Activated CD4-positive, alpha-beta T cell treated with anti-CD3 and anti-CD28 coated beads, Interleukin-2, amount 50 U/mL, for 24 hours (primary cell): Measurements from ENCODE around the gene MPPED1.

Experiments used
- DNase-seq, 2 donors: peaks; one replicate each; pipeline ENCODE4 v3.0.0-alpha.2; 2020; ENCODE audit warnings: low read depth in 1 of 2, low spot score in 1 of 2

MPPED1 gene

DNA sequence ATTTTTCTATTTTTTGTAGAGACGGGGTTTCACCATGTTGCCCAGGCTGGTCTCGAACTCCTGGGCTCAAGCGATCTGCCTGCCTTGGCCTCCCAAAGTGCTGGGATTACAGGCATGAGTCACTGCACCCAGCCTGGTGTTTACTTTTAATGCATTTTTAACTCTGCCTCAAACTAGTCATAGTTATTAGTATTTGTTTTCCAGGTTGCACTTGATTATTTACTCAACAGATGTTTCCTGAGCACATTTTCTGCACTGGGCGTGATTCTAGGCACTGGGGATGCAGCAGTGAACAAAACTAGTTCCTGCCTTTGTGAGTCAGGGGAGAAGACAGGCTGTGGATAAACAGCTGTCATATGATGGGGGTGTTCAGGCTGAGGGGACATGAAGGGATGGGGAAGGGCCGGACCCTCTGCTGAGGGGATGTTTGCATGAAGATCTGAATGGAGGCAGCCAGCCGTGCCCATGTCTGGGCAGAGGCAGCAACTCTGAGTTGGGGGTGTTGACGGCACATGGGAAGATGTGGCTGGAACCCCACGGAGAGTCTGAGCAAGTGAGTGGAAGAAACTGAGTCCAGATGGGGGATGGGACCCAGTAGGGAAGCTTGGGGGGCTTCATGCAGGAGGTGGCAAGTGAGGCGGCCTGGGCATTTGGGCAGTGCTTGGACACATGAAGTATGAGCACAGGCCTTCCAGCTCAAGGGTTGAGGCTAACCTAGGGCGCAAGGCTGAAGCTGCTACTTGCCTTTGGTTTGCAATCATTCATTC lies 34.4 kb downstream of the MPPED1 start:
- DNase-seq: no peak

- DNase-seq: no peak
Observed at GRCh38 chr22:43446916-43447315, 35.1 kb downstream of the MPPED1 start.

DNA sequence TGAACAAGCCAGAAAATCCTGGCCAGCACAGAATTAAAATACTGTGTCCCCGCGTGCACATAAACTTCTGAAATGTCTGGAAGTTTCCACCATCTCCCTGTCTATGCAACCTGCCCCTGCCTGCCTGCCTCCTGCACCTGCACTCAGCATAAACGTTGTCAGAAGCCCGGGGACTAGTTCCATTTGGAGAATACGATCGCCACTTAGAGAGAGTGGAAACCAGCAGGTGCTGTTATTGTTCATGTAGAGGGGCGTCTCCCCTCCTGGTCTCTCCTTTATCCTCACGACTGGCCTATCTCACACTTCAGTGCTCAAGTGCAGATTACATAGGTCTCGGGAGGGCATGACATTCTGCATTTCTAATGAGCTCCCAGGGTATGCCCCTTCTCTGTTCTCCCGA lies 35.6 kb downstream of the MPPED1 start:
- DNase-seq: no peak

DNA sequence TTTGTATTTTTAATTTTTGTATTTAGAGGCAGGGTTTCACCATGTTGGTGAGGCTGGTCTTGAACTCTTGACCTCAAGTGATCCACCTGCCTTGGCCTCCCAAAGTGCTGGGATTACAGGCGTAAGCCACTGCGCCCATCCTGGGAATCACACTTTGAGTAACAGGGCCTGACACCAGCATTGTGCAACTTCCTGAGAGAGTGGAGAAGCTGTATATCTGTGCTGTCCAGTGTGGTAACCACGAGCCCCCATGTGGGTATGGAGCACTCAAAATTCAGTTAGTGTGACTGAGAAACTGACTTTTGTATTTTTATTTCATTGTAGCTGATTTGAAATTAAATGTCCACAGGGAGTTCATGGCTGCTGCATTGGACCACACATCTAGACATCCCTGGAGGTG lies 36.2 kb downstream of the MPPED1 start:
- no peak for DNase-seq

GRCh38 chr22:43449205-43449830 lies 37.5 kb downstream of the MPPED1 start:
- DNase-seq: no peak

DNA sequence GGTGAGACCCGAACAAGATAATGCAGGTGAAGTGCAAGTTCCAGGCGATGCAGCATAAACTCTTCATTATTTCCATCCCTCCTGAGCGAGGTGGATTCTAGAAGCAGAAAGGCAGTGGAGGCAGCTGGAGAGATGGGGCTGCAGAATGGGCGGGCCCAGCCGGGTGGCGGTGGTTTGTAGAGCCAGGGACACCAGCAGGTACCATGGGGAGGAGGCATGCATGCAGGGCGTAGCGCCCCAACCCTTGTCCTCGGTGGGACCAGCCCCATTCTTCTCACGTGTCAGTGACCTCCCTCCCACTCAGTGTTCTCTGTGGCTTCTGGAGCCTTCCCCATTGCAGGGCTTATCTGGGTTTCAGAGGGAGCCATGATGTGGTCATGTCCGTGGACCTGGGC lies 38.0 kb downstream of the MPPED1 start:
- no peak for DNase-seq

DNA sequence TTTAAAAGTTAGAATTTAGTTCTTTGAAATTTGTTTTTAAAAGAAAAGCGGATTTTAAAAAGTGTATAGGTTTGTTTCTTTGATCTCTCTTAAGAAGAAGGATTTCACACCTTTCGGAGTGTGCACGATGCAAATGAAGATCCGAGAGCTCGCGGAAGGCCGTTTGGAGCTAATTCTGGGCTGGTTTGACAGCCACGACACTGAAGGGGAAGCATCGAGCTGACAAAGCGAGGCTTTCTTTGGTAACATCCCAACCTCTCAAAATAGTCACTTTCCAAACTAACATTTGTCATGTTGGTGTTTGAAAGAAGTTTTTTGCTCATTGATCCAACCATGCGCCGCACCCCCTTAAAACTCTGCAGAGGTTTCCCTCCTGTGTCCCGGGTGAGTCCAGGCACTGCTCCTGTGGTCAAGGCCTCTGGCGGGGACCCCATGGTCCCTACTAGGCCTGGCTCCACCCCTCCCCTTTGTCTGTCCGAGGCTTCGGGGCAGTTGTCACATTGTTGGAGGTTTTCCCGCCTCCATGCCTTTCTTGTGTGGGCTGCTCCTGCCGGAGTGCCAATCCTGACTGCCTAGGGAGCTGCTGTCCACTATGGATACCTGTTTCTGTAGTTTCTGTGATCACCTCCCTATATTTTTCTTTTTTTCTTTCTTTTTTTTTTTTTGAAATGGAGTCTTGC lies 39.7 kb downstream of the MPPED1 start:
- DNase-seq: no peak

DNA sequence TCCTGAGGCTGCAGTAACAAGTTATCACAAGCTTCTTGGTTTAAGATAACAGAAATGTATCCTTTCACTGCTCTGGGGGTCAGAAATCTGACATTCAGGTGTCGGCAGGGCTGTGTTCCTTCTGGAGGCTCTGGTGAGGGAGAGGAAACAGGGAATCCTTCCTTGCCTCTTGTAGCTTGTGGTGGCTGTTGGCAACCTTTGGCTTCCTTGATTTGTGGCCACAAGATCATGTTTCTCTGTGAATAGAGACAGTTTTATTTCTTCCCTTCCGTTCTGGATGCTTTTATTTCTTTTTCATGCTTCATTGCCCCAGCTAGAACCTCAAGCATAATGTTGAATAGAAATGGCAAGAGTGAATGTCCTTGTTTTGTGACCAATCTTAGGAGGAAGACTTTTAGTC lies 44.0 kb downstream of the MPPED1 start:
- no peak for DNase-seq

DNA sequence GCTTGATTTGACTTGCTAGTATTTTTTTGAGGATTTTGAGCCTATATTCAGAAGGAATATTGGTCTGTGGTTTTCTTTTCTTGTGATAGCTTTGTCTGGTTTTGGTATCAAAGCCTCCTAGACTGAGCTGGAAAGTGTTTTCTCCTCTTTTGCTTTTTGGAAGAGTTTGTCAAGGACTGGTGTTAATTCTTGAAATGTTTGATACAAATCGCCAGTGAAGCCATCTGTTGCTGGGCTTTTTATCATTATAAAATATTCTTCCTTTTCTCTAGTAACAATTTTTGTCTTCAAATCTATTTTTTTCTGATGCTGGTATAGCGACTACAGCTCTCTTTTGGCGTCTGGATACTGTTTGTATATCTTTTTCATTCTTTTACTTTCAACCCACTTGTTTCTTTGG lies 45.2 kb downstream of the MPPED1 start:
- no peak for DNase-seq

GRCh38 chr22:43462701-43463100 lies 50.9 kb downstream of the MPPED1 start:
- DNase-seq: no peak

DNA sequence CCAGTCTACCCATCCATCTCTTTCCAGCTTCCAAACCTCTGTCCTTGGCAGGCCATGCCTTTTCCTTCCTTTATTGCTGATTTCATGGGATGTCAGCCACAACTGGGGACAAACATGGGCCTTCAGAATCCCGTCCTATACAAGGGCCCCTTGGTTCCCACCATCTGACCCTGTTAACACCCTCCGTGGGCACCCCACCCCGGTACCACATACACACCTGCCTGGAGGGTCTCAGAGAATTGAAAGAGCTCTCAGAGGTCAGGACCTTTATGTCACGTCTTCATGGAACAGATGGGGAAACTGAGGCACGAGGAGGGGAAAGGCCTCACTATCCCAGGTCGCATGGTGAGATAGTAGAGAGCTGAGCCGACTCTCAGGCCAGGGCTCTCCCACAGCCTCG lies 53.0 kb downstream of the MPPED1 start:
- DNase-seq: no peak

GRCh38 chr22:43465291-43466015 lies 53.6 kb downstream of the MPPED1 start:
- no peak for DNase-seq

DNA sequence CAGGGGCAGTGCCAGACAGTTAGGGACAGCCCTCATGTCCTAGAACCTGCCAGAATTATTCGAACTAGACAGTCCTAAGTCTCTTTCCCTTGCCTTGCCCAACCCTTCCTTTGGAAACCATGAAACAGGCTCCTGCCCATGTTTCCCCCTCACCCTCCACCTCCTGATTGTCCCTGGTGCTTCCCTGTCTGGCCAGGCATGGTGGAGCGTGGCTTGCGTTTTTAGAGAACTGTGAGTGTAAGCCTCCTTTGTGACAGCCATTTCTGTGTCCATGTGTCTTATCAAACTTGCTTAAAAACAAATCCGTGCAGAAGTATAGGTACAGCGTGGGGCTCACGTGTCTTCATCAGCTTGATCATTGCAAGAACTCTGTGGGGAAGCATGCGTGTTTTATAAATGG lies 54.9 kb downstream of the MPPED1 start:
- no peak for DNase-seq

DNA sequence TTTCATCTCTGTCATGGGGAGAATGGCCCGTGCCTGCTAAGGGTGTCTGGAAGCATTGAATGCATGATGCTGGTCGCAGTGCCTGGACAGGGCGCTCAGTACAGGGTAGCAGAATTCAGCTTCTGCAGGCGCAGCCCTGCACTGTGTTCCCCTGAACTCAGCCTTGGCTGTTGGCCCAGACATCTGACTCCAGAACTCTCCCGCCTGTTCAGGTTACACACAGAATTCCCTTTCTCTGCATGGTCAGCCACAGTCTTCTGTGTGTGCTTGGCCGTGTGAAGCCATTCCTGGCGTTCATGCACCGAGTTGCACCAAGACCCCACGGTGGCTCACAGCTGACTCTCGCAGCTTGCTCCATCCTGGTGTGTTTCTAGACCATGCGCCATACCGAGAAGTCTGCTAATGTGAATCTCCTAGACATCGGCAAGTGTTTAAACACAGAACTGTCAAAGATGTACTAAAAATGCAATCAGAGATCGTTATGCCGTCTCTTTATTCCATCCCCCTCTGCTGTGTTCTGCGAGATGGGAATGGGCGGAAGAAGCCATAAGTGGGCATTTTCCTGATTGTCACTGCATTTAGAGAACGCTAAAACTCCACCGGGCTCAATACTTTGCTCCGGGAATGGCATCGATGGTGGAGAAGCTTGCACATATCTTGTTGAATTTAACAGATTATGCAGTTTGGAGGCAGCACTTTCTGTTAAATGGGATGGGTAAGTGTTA lies 55.6 kb downstream of the MPPED1 start:
- DNase-seq: no peak

DNA sequence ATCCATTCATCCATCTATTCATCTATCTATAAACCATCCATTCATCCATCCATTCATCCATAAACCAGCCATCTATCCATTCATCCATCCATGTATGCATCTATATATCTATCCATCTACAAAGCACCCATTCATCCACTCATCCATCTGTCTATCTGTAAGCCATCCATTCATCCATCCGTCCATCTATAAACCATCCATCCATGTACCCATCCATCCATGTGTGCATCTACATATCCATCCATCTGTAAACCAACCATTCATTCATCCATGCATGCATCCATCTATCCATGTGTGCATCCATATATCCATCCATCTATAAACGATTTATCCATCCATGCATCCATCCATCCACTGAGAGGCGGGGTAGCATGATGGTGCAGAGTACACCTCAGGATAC lies 58.4 kb downstream of the MPPED1 start:
- no peak for DNase-seq

DNA sequence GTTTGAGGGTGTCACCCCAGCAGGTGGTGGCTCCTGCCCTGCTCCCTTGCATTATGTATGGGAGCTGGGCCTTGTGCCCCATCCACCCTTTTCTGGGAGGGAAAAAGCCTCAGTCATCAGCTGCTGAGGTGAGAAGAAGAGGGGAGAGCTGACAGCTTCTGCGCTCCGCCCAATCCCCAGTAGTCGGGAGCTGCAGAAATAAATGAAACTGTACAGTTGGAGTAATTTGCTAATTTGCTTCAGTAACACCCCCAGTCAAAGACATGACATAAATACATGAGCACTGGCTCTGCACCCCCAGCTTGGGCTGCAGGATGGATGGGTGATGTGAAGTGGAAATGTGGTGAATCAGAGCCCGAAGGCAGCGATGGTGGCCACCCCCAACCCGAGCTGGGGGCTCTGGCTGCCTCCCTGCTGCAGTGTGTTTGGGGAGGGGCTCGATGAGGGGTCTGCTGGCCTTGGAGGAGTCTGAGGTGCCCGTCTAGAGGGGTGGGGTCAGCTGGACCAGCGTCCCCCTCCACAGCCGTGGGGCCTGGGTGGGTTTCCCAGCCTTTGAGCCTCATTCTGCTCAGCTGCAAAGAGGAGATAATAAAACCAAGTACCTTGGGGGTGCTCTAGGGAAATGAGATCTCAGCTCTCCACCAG lies 59.2 kb downstream of the MPPED1 start:
- no peak for DNase-seq

DNA sequence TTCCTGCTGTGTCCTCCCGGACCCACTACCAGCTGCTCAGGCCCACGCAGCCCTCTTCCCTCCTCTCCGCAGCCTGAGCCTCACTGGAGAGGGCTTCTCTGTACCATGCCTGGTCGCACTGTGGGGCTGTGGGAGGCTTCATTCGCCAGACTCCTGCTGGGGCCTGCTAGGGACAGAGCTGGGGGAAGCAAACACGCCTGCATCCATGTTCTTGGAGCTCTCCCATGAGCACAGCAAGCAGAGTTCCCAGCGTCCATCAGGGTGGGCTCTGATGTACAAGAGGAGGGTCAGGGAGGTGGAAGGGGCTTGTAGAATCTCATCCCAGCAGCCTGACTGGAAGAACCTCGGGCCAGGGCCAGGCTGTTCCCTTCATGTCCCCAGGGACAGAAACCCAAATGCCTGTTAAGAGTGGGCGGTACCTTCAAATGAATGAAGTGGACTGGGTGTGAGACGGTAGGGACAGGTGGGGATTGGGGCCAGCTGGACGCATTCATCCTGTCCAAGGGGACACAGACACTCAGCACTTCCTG lies 59.9 kb downstream of the MPPED1 start:
- no peak for DNase-seq

GRCh38 chr22:43473031-43473430 lies 61.2 kb downstream of the MPPED1 start:
- no peak for DNase-seq

- no peak for DNase-seq
Observed at GRCh38 chr22:43473441-43473840, 61.6 kb downstream of the MPPED1 start.
